ENCODE measurements around the gene TMC6. TPM values are rescaled to one million over a fixed set of nuclear protein-coding genes. Genes with fewer than 3 reads are reported as not detected.

Gene TMC6
- total RNA-seq, 1 experiment from 2014 or later, result 97.7 TPM

GRCh38 chr17:78120537-78120936, 8.0 kb downstream of the TMC6 start:
- no TSS peak for BruUV-seq (replicated peaks)
- Histone ChIP-seq H2AFZ (no peak overlapping the region), H4K20me1 (ENCODE audit: insufficient read depth) (no peaks in the 10 kb centered on the region), H3K36me3 (ENCODE audit: low read depth) (no peaks in the 10 kb centered on the region), H3K4me3 (no peak overlapping the region), H3K79me2 (ENCODE audit: low read depth) (no peaks in the 10 kb centered on the region), H3K27me3 (ENCODE audit: insufficient read depth, low read depth) (no peaks in the 10 kb centered on the region), H3K4me2 (no peak overlapping the region), H3K27ac (no peak overlapping the region), H3F3A (ENCODE audit: insufficient read depth, low read depth) (no peaks in the 10 kb centered on the region), H3K9me3 (ENCODE audit: insufficient read depth, low read depth) (no peaks in the 10 kb centered on the region), H3K4me1 (replicated peaks; ENCODE audit: insufficient read depth) (no peaks in the 10 kb centered on the region), H3K9me2 (ENCODE audit: insufficient read depth) (no peaks in the 10 kb centered on the region)
- no peak for DNase-seq
- ChIA-PET CTCF (no interaction called here), POLR2A (ENCODE audit: unreplicated experiment) (no interaction called here)
- TF ChIP-seq EZH2 (IDR thresholded peaks at IDR 0.05; ENCODE audit: low read depth), result no peak
- no peak for TF ChIP-seq CTCF (conservative IDR thresholded peaks at IDR 0.05)
- intact Hi-C loops (cut with micrococcal nuclease; ENCODE audit: unreplicated experiment), result no loop called here

- Histone ChIP-seq H3K36me3 (ENCODE audit: low read depth) (no peaks in the 10 kb centered on the region), H3K4me1 (replicated peaks; ENCODE audit: insufficient read depth) (no peaks in the 10 kb centered on the region), H3F3A (ENCODE audit: insufficient read depth, low read depth) (no peaks in the 10 kb centered on the region), H3K4me2 (no peak overlapping the region), H3K27me3 (ENCODE audit: insufficient read depth, low read depth) (no peaks in the 10 kb centered on the region), H4K20me1 (ENCODE audit: insufficient read depth) (no peaks in the 10 kb centered on the region), H3K9me2 (ENCODE audit: insufficient read depth) (no peaks in the 10 kb centered on the region), H3K4me3 (no peak overlapping the region), H3K27ac (no peak overlapping the region), H3K79me2 (ENCODE audit: low read depth) (no peaks in the 10 kb centered on the region), H3K9me3 (ENCODE audit: insufficient read depth, low read depth) (no peaks in the 10 kb centered on the region), H2AFZ (no peak overlapping the region)
- BruUV-seq (replicated peaks), result no TSS peak
- TF ChIP-seq CTCF (conservative IDR thresholded peaks at IDR 0.05) (no peak), EZH2 (IDR thresholded peaks at IDR 0.05; ENCODE audit: low read depth) (no peak)
- ChIA-PET CTCF (no interaction called here), POLR2A (ENCODE audit: unreplicated experiment) (no interaction called here)
- intact Hi-C loops (cut with micrococcal nuclease; ENCODE audit: unreplicated experiment), result no loop called here
- no peak for DNase-seq
Measured at GRCh38 chr17:78118801-78119241, 9.7 kb downstream of the TMC6 start.

- no peaks in the 10 kb centered on the region for H3K79me2 ChIP-seq (ENCODE audit: low read depth)
- intact Hi-C loops (cut with micrococcal nuclease; ENCODE audit: unreplicated experiment), result no loop called here
- CTCF ChIA-PET, result no interaction called here
Measured at GRCh38 chr17:78117027-78117981, 11.3 kb downstream of the TMC6 start.

More at GRCh38 chr17:78117027-78117981, 11.3 kb downstream of the TMC6 start:
- Histone ChIP-seq H2AFZ (no peak overlapping the region), H3K36me3 (ENCODE audit: low read depth) (no peaks in the 10 kb centered on the region), H3K4me2 (no peak overlapping the region), H3K27me3 (ENCODE audit: insufficient read depth, low read depth) (no peaks in the 10 kb centered on the region), H4K20me1 (ENCODE audit: insufficient read depth) (no peaks in the 10 kb centered on the region), H3K4me3 (no peak overlapping the region), H3K9me2 (ENCODE audit: insufficient read depth) (no peaks in the 10 kb centered on the region), H3K27ac (no peak overlapping the region), H3K4me1 (replicated peaks; ENCODE audit: insufficient read depth) (no peaks in the 10 kb centered on the region), H3F3A (ENCODE audit: insufficient read depth, low read depth) (no peaks in the 10 kb centered on the region), H3K9me3 (ENCODE audit: insufficient read depth, low read depth) (no peaks in the 10 kb centered on the region)
- no peak for DNase-seq
- no peak for TF ChIP-seq EZH2 (IDR thresholded peaks at IDR 0.05; ENCODE audit: low read depth)
- TF ChIP-seq CTCF (conservative IDR thresholded peaks at IDR 0.05), result peak; percentile 41; the same call in 1 of the 2 replicates
- POLR2A ChIA-PET (ENCODE audit: unreplicated experiment), result no interaction called here
- no TSS peak for BruUV-seq (replicated peaks)
